Measurements from ENCODE around the gene SPO11. TPM values are rescaled to one million over a fixed set of nuclear protein-coding genes. Genes with fewer than 3 reads are reported as not detected.

Gene SPO11
- total RNA-seq, 3 donors from 2014 or later (not counting 1 experiment from before 2014, with no cell fraction given): not detected

DNA sequence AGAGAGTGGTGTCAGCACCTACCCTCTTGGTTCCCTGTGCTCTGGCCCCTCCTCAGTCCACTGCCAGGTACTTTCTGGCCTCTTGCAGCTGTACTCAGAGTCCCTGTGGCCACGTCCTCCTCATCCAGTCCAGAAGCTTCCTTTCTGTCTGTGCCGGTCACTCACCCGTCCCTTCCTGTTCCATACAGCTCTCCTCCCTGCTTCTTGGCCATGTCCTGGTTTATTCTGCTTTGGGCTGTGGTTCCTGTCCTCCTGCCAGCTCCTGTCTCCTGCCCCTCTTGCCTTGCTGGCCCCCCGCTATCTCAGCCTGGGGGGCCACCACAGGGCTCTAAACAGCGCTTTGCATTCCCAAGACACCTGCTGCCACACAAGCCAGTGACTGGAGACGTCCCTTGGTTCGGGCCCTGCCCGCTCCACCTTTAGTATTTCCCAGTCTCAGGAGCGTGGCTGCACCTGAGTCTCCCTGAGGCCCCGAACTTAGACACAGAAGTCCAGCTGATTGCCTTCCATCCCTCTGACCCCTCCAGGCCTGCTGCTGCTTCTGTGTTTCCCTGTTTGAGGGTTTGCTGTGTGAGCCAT, 46.1 kb downstream of the SPO11 start:
- H3K9me3 Mint-ChIP-seq: no peaks in the 10 kb centered on the region
- no peak overlapping the region for H3K4me3 Mint-ChIP-seq
- H3K27me3 ChIP-seq (ENCODE audit: control insufficient read depth, insufficient read depth, low read length): no peaks in the 10 kb centered on the region
- DNase-seq: no peak
- H3K36me3 ChIP-seq (ENCODE audit: control insufficient read depth, insufficient read depth, low read length): peaks cover 73% of the 10 kb centered on the region
- intact Hi-C loops (cut with micrococcal nuclease): no loop called here
- ATAC-seq: no peak
- no peaks in the 10 kb centered on the region for H3K27me3 Mint-ChIP-seq (ENCODE audit: low read depth in 2 of 2)
- 96% methylated on average over 10 of the region's 10 CpGs for WGBS (ENCODE audit: insufficient coverage)
- H3K36me3 Mint-ChIP-seq: peaks cover 24% of the 10 kb centered on the region
- peaks cover 7 to 26% of the 10 kb centered on the region in 2 donors for H3K4me1 Mint-ChIP-seq
- TF ChIP-seq, protein P1, sequence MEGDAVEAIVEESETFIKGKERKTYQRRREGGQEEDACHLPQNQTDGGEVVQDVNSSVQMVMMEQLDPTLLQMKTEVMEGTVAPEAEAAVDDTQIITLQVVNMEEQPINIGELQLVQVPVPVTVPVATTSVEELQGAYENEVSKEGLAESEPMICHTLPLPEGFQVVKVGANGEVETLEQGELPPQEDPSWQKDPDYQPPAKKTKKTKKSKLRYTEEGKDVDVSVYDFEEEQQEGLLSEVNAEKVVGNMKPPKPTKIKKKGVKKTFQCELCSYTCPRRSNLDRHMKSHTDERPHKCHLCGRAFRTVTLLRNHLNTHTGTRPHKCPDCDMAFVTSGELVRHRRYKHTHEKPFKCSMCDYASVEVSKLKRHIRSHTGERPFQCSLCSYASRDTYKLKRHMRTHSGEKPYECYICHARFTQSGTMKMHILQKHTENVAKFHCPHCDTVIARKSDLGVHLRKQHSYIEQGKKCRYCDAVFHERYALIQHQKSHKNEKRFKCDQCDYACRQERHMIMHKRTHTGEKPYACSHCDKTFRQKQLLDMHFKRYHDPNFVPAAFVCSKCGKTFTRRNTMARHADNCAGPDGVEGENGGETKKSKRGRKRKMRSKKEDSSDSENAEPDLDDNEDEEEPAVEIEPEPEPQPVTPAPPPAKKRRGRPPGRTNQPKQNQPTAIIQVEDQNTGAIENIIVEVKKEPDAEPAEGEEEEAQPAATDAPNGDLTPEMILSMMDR (IDR thresholded peaks at IDR 0.05): no peak
- no peak overlapping the region for H3K27ac ChIP-seq (ENCODE audit: low read length)
- H3K4me1 ChIP-seq (ENCODE audit: control insufficient read depth, insufficient read depth, low read length): peaks cover 7% of the 10 kb centered on the region
- no peaks in the 10 kb centered on the region for H3K9me3 ChIP-seq (ENCODE audit: control insufficient read depth, insufficient read depth, low read length)
- peak overlapping the region; percentile 8 to 61 for H3K27ac Mint-ChIP-seq
- H3K4me3 ChIP-seq (ENCODE audit: low read length): no peak overlapping the region

DNA sequence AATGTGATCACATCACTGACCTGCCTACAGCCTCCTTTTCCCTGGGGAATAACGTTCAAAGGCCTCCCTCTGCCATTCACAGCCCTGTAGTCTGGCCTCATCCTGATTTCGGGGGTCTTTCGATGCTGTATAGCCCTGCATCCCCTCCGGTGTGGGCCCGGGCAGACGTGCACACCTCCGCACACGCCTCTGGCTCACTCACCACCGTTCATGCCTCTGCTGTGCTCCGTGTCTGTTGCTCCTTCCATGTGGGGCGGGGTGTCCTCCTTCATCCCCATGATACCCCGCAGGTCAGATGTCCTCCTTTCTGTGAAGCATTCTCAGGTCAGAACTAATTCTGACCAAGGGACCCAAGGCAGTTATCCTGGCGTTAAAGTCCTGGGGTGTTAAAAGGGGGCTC, 47.7 kb downstream of the SPO11 start:
- ATAC-seq (no peak), DNase-seq (no peak)
- TF ChIP-seq, protein P1 (IDR thresholded peaks at IDR 0.05): no peak
- Histone ChIP-seq H3K4me1 (ENCODE audit: control insufficient read depth, insufficient read depth, low read length) (peaks cover 13% of the 10 kb centered on the region), H3K27ac (ENCODE audit: low read length) (no peak overlapping the region), H3K27me3 (ENCODE audit: control insufficient read depth, insufficient read depth, low read length) (no peaks in the 10 kb centered on the region), H3K4me3 (ENCODE audit: low read length) (no peak overlapping the region), H3K9me3 (ENCODE audit: control insufficient read depth, insufficient read depth, low read length) (no peaks in the 10 kb centered on the region), H3K36me3 (ENCODE audit: control insufficient read depth, insufficient read depth, low read length) (peaks cover 63% of the 10 kb centered on the region)
- H3K9me3 Mint-ChIP-seq: no peaks in the 10 kb centered on the region
- peak overlapping the region; percentile 43 to 60 for H3K27ac Mint-ChIP-seq
- intact Hi-C loops (cut with micrococcal nuclease): no loop called here
- peaks cover 17% of the 10 kb centered on the region for H3K36me3 Mint-ChIP-seq
- no peaks in the 10 kb centered on the region for H3K27me3 Mint-ChIP-seq (ENCODE audit: low read depth in 2 of 2)
- H3K4me1 Mint-ChIP-seq: peaks cover 16 to 34% of the 10 kb centered on the region in 2 donors
- no peak overlapping the region for H3K4me3 Mint-ChIP-seq
- WGBS (ENCODE audit: insufficient coverage): 93% methylated on average over 12 of the region's 13 CpGs

DNA sequence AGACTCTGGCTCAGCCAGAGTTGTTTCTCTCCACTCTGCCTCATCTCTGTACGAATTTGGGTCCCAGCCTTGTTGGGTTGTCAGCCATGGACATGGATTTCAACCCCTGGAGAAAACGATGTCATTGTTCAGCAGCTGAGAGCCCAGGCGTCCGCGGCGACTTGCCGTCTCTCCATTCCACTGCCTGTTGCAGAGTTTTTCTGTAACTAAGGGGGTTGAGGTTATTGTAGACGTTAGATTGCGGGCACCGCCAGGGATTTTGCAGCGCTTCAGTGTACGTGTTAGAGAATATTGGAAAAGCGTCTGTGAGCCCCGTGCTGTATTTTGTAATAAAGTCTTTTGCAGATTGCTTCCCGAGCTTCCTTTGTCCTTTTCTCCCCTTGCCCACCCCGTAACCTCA, 48.5 kb downstream of the SPO11 start:
- intact Hi-C loops (cut with micrococcal nuclease): no loop called here
- no peak for DNase-seq
- no peak overlapping the region for H3K4me3 Mint-ChIP-seq
- no peak for ATAC-seq
- H3K27ac ChIP-seq (ENCODE audit: low read length): no peak overlapping the region
- H3K27me3 Mint-ChIP-seq (ENCODE audit: low read depth in 2 of 2): no peaks in the 10 kb centered on the region
- H3K36me3 ChIP-seq (ENCODE audit: control insufficient read depth, insufficient read depth, low read length): peaks cover 59% of the 10 kb centered on the region
- peaks cover 16% of the 10 kb centered on the region for H3K4me1 ChIP-seq (ENCODE audit: control insufficient read depth, insufficient read depth, low read length)
- WGBS (ENCODE audit: insufficient coverage): 95% methylated on average over 16 of the region's 16 CpGs
- H3K27me3 ChIP-seq (ENCODE audit: control insufficient read depth, insufficient read depth, low read length): no peaks in the 10 kb centered on the region
- no peak overlapping the region for H3K4me3 ChIP-seq (ENCODE audit: low read length)
- H3K36me3 Mint-ChIP-seq: peaks cover 17% of the 10 kb centered on the region
- no peak overlapping the region for H3K27ac Mint-ChIP-seq
- TF ChIP-seq, protein P1 (IDR thresholded peaks at IDR 0.05): no peak
- no peaks in the 10 kb centered on the region for H3K9me3 ChIP-seq (ENCODE audit: control insufficient read depth, insufficient read depth, low read length)
- H3K4me1 Mint-ChIP-seq: peaks cover 23 to 42% of the 10 kb centered on the region in 2 donors
- H3K9me3 Mint-ChIP-seq: no peaks in the 10 kb centered on the region

Data from natural killer cell (primary cell).